Measurements from ENCODE around the gene RPL32. TPM values are rescaled to one million over a fixed set of nuclear protein-coding genes. Genes with fewer than 3 reads are reported as not detected.

The RPL32 gene
- total and polyA plus RNA-seq, 2 donors (not counting 3 experiments of a cell fraction or from before 2014, with no cell fraction given) = 1,075 to 1,588 TPM

DNA sequence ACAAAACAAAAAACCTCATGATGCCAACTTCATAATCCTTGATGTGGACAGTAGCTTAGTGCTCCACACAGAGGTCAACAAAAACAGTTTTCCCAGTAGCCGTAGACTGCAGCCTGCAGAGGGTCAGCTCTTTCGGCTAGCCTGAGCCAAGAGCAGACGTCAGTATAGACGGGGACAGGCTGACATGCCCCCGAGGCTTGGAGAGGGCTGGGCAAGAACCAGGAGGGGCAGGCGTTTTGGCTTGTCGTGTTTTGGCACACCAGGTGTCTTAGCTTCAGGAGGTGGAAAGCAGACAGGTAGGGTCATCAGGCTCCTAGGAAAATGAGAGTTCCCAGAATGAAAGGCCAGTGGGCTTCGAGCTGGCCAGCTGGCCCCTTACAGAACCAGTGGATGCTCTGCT, 23.1 kb downstream of the RPL32 start:
- Histone ChIP-seq H3K4me1 (ENCODE audit: control insufficient read depth, extremely low read depth, insufficient read depth, low read length) (no peaks in the 10 kb centered on the region), H3K79me2 (ENCODE audit: control insufficient read depth, insufficient read depth, low read length) (no peaks in the 10 kb centered on the region), H3K9me3 (replicated peaks; ENCODE audit: control insufficient read depth, insufficient read depth, low read length) (no peaks in the 10 kb centered on the region), H3K9me1 (replicated peaks; ENCODE audit: control insufficient read depth, extremely low read depth, insufficient read depth, low read length) (no peaks in the 10 kb centered on the region), H3K27me3 (ENCODE audit: control insufficient read depth in 2 of 2, insufficient read depth in 2 of 2, low read length in 2 of 2) (no peaks in the 10 kb centered on the region), H4K20me1 (replicated peaks; ENCODE audit: control insufficient read depth, extremely low read depth, insufficient read depth, low read length) (no peaks in the 10 kb centered on the region), H2AFZ (ENCODE audit: low read depth, low read length) (no peak overlapping the region), H3K27ac (ENCODE audit: insufficient read depth, low read depth, low read length) (no peak overlapping the region), H3K9ac (replicated peaks; ENCODE audit: extremely low read depth, insufficient read depth, low read length) (no peak overlapping the region), H3K4me2 (ENCODE audit: insufficient read depth, low read length) (no peak overlapping the region), H3K36me3 (ENCODE audit: control insufficient read depth in 2 of 2, extremely low read depth in 1 of 2, insufficient read depth in 2 of 2, low read length in 2 of 2) (peaks cover 0 to 4% of the 10 kb centered on the region in 2 experiments), H3K4me3 (replicated peaks in 1 of 3; ENCODE audit: insufficient read depth in 1 of 3, low read depth in 1 of 3, low read length in 3 of 3) (no peak overlapping the region)
- intact Hi-C loops (cut with micrococcal nuclease) (no loop called here), dilution Hi-C loops (cut with MboI; ENCODE audit: extremely low pct_ligation_motif_present, low sequenced_read_pairs) (no loop called here)
- TF ChIP-seq, protein P1, sequence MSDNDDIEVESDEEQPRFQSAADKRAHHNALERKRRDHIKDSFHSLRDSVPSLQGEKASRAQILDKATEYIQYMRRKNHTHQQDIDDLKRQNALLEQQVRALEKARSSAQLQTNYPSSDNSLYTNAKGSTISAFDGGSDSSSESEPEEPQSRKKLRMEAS (IDR thresholded peaks at IDR 0.05; ENCODE audit: insufficient read depth, insufficient read length) = no peak
- no peak for TF ChIP-seq POLR2AphosphoS5 (IDR thresholded peaks at IDR 0.05; ENCODE audit: insufficient read depth, low read depth, low read length)
- TF ChIP-seq FOS (IDR thresholded peaks at IDR 0.05; ENCODE audit: borderline replicate concordance, insufficient read depth, low read length) = no peak
- TF ChIP-seq POLR2A (IDR thresholded peaks at IDR 0.05; ENCODE audit: low read depth, low read length) = no peak
- no peak for TF ChIP-seq JUN (IDR thresholded peaks at IDR 0.05; ENCODE audit: borderline replicate concordance, insufficient read depth, insufficient read length, low read depth)
- TF ChIP-seq GATA2 (IDR thresholded peaks at IDR 0.05; ENCODE audit: insufficient read depth, insufficient read length, low read depth, low read length) = no peak
- TF ChIP-seq, protein P2, sequence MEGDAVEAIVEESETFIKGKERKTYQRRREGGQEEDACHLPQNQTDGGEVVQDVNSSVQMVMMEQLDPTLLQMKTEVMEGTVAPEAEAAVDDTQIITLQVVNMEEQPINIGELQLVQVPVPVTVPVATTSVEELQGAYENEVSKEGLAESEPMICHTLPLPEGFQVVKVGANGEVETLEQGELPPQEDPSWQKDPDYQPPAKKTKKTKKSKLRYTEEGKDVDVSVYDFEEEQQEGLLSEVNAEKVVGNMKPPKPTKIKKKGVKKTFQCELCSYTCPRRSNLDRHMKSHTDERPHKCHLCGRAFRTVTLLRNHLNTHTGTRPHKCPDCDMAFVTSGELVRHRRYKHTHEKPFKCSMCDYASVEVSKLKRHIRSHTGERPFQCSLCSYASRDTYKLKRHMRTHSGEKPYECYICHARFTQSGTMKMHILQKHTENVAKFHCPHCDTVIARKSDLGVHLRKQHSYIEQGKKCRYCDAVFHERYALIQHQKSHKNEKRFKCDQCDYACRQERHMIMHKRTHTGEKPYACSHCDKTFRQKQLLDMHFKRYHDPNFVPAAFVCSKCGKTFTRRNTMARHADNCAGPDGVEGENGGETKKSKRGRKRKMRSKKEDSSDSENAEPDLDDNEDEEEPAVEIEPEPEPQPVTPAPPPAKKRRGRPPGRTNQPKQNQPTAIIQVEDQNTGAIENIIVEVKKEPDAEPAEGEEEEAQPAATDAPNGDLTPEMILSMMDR (IDR thresholded peaks at IDR 0.05; ENCODE audit: extremely low read depth in 1 of 2, insufficient read depth in 1 of 2, low read depth in 1 of 2, low read length in 2 of 2) = no peak
- TF ChIP-seq MYC (IDR thresholded peaks at IDR 0.05; ENCODE audit: low read depth, low read length) = no peak
- BruUV-seq (replicated peaks) = no TSS peak
- ChIA-PET POLR2A (no interaction called here), CTCF (interaction anchor here (0.7 to 1.4 kb wide), 3 partner anchors 8 to 32 kb away, joined by 3 to 4 read pairs (median 3); partner anchors contain the start of gene RPL32)
- FAIRE-seq = no peak
- no peak for DNase-seq (ENCODE audit: low read depth, low spot score)

All from endothelial cell of umbilical vein (primary cell).